ENCODE measurements around the gene UBAC2. TPM values are rescaled to one million over a fixed set of nuclear protein-coding genes. Genes with fewer than 3 reads are reported as not detected.

UBAC2 gene
- total and polyA plus RNA-seq, 4 donors: 32.9 to 42.3 (median 35.3) TPM

GRCh38 chr13:99347335-99347878 is 146.8 kb downstream of the UBAC2 start:
- Histone ChIP-seq H3K9me3 (ENCODE audit: control insufficient read depth in 4 of 4, low read length in 3 of 4) (no peaks in the 10 kb centered on the region), H3K4me3 (ENCODE audit: low read depth in 1 of 3, low read length in 3 of 3) (no peak overlapping the region), H3K27me3 (ENCODE audit: control insufficient read depth in 4 of 4, insufficient read depth in 4 of 4, low read length in 3 of 4) (no peaks in the 10 kb centered on the region), H3K9ac (ENCODE audit: low read depth in 1 of 2, low read length in 2 of 2) (no peak overlapping the region), H3K27ac (ENCODE audit: low read depth in 1 of 2, low read length in 2 of 2) (no peak overlapping the region), H3K4me1 (ENCODE audit: control insufficient read depth in 4 of 4, insufficient read depth in 4 of 4, low read length in 3 of 4) (no peaks in the 10 kb centered on the region), H3K36me3 (ENCODE audit: control insufficient read depth in 4 of 4, insufficient read depth in 3 of 4, low read depth in 1 of 4, low read length in 3 of 4) (peaks cover 5 to 20% (median 12%) of the 10 kb centered on the region in 4 donors)
- TF ChIP-seq REST (IDR thresholded peaks at IDR 0.05) (no peak), ZBTB33 (IDR thresholded peaks at IDR 0.05) (no peak), EGR1 (IDR thresholded peaks at IDR 0.05; ENCODE audit: low read depth in 2 of 2) (no peak), RXRA (IDR thresholded peaks at IDR 0.05) (no peak), FOXA1 (IDR thresholded peaks at IDR 0.05) (no peak), HNF4A (conservative IDR thresholded peaks at IDR 0.05) (no peak), ATF3 (IDR thresholded peaks at IDR 0.05) (no peak), JUND (IDR thresholded peaks at IDR 0.05) (no peak), GABPA (IDR thresholded peaks at IDR 0.05 in 1 of 2, conservative IDR thresholded peaks at IDR 0.05 in 1 of 2) (no peak), YY1 (IDR thresholded peaks at IDR 0.05) (no peak)
- DNase-seq (ENCODE audit: low spot score): no peak
- 93% methylated on average over 6 of the region's 6 CpGs for WGBS

- no peak for DNase-seq (ENCODE audit: low spot score)
- no peak overlapping the region for H3K9ac ChIP-seq (ENCODE audit: low read depth in 1 of 2, low read length in 2 of 2)
- H3K27ac ChIP-seq (ENCODE audit: low read depth in 1 of 2, low read length in 2 of 2): no peak overlapping the region
- H3K27me3 ChIP-seq (ENCODE audit: control insufficient read depth in 4 of 4, insufficient read depth in 4 of 4, low read length in 3 of 4): no peaks in the 10 kb centered on the region
- no peak overlapping the region for H3K4me3 ChIP-seq (ENCODE audit: low read depth in 1 of 3, low read length in 3 of 3)
- H3K9me3 ChIP-seq (ENCODE audit: control insufficient read depth in 4 of 4, low read length in 3 of 4): no peaks in the 10 kb centered on the region
- H3K36me3 ChIP-seq (ENCODE audit: control insufficient read depth in 4 of 4, insufficient read depth in 3 of 4, low read depth in 1 of 4, low read length in 3 of 4): peaks cover 5 to 19% (median 10%) of the 10 kb centered on the region in 4 donors
- WGBS: 95% methylated on average over 8 of the region's 8 CpGs
- TF ChIP-seq NR2F2 (IDR thresholded peaks at IDR 0.05) (no peak), RXRA (IDR thresholded peaks at IDR 0.05) (no peak), MAX (IDR thresholded peaks at IDR 0.05) (no peak), HNF4G (IDR thresholded peaks at IDR 0.05) (no peak), TAF1 (conservative IDR thresholded peaks at IDR 0.05) (no peak), REST (IDR thresholded peaks at IDR 0.05) (no peak), ATF3 (IDR thresholded peaks at IDR 0.05) (no peak), HNF4A (conservative IDR thresholded peaks at IDR 0.05) (no peak), RAD21 (IDR thresholded peaks at IDR 0.05) (no peak), CTCF (IDR thresholded peaks at IDR 0.05; ENCODE audit: low read depth, low read length, missing input control) (no peak), SP1 (IDR thresholded peaks at IDR 0.05) (no peak), FOXA1 (IDR thresholded peaks at IDR 0.05) (no peak), GABPA (IDR thresholded peaks at IDR 0.05 in 1 of 2, conservative IDR thresholded peaks at IDR 0.05 in 1 of 2) (no peak), JUND (IDR thresholded peaks at IDR 0.05) (no peak), YY1 (IDR thresholded peaks at IDR 0.05) (no peak)
- H3K4me1 ChIP-seq (ENCODE audit: control insufficient read depth in 4 of 4, insufficient read depth in 4 of 4, low read length in 3 of 4): no peaks in the 10 kb centered on the region
Observed at GRCh38 chr13:99347911-99348451, 147.3 kb downstream of the UBAC2 start.
